K562 (cell line): ENCODE data around the gene C6orf89. TPM values are rescaled to one million over a fixed set of nuclear protein-coding genes. Genes with fewer than 3 reads are reported as not detected.

Experiments used
- BCOR ChIP-seq: fragments of 450-650 bp; IDR thresholded peaks from 2 replicates; pipeline ENCODE4 v1.6.1; 2016
- DEAF1 ChIP-seq: fragments of 450-650 bp; formaldehyde crosslinking; IDR thresholded peaks from 2 replicates; pipeline ENCODE4 v1.4.0; 2020; ENCODE audit warnings: mild to moderate bottlenecking, moderate library complexity
- L3MBTL2 ChIP-seq: fragments of 450-650 bp; IDR thresholded peaks from 2 replicates; pipeline ENCODE4 v1.6.1; 2016; ENCODE audit warnings: mild to moderate bottlenecking, moderate library complexity
- MGA ChIP-seq: fragments of 450-650 bp; IDR thresholded peaks from 2 replicates; pipeline ENCODE4 v1.6.1; 2016; ENCODE audit warnings: mild to moderate bottlenecking, moderate library complexity
- SIN3A ChIP-seq, 2 experiments: fragments of 150-350 bp in 1 of 2; IDR thresholded peaks; 2 replicates each; pipeline ENCODE4 v1.6.1; 2011 to 2016; ENCODE audit warnings: borderline replicate concordance in 2 of 2, low read depth in 2 of 2, low read length in 2 of 2, mild to moderate bottlenecking in 2 of 2, moderate library complexity in 2 of 2; ENCODE audit not compliant: control insufficient read depth in 1 of 2
- TAF9B ChIP-seq: fragments of 450-650 bp; IDR thresholded peaks from 2 replicates; pipeline ENCODE4 v1.6.1; 2018; ENCODE audit warnings: mild to moderate bottlenecking; ENCODE audit not compliant: partially characterized antibody
- ZNF354B ChIP-seq: fragments of 250-450 bp; sonication (Bioruptor Pico); IDR thresholded peaks from 2 replicates; pipeline ENCODE4 v1.4.0; 2020
- ZNF384 ChIP-seq: IDR thresholded peaks from 2 replicates; pipeline ENCODE4 v1.6.1; 2012; ENCODE audit warnings: low read depth, low read length, improper control_type of control experiment
- polyA plus RNA-seq, 8 experiments: library from polyadenylated mRNA; depleted of rRNA in 4 of 8; stranded (reverse) in 5 of 8; unstranded in 3 of 8; fragments of >200 nt; fragmentation: Nextera tagmentation in 2 of 8; fragmentation: Illumina TruSeq in 1 of 8; extraction: Ambion mirVana in 2 of 8; extraction: Trizol in 1 of 8; gene quantifications; 2 replicates each; pipeline versions ENCODE4 v1.2.1 to v1.2.3, GENCODE V29; 2011 to 2014; ENCODE audit warnings: inconsistent platforms in 1 of 8, missing spikeins in 1 of 8
- total RNA-seq, 7 experiments: library from RNA; depleted of rRNA in 6 of 7; stranded (reverse); fragments of >200 nt in 6 of 7; fragmentation: Illumina TruSeq in 2 of 7; extraction: Trizol in 2 of 7; gene quantifications; 2 replicates each; pipeline versions ENCODE4 v1.2.1 to v1.2.3, GENCODE V29; 2011 to 2021; ENCODE audit warnings: low replicate concordance in 1 of 7
- TF ChIP-seq, protein P1 (sequence below): sonication (generic); formaldehyde crosslinking; IDR thresholded peaks from 2 replicates; pipeline ENCODE4 v1.8.0; 2022; ENCODE audit warnings: mild to moderate bottlenecking, missing genetic modification reagents

C6orf89 gene
- total and polyA plus RNA-seq, 9 of the 15 experiments (the other 6 are each of a cell fraction or from before 2014, with no cell fraction given) = 35.2 to 111 (median 58.5) TPM

DNA sequence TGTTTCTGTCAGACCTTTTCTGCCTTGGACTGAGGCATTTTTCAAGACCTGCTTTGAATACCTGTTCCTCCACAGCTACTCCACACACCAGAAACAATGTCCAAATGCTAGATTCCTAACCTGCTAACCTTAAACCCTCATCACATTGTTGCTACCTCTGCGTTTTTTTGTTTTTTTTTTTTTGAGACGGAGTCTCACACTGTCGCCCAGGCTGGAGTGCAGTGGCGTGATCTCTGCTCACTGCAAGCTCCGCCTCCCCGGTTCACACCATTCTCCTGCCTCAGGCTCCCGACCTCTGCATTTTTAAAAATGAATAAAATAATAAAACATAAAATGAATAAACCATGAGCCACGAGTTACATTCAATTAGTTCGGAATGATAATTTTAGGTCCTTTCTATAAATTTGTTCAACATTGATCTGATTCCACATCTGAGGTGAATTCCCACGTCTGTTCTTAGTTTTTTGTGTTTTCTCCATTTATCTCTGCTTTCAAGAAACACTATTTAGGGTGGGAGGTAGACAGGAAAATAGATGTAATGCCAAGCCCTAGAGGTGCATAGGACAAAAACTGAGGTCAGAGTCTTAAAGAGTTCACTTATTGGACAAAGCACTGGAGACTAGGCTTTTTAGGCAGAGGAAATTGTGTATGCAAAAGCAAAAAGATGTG is 1.3 kb downstream of the C6orf89 start (continued):
- TF ChIP-seq L3MBTL2 = peak; percentile 76
- TF ChIP-seq, protein P1, sequence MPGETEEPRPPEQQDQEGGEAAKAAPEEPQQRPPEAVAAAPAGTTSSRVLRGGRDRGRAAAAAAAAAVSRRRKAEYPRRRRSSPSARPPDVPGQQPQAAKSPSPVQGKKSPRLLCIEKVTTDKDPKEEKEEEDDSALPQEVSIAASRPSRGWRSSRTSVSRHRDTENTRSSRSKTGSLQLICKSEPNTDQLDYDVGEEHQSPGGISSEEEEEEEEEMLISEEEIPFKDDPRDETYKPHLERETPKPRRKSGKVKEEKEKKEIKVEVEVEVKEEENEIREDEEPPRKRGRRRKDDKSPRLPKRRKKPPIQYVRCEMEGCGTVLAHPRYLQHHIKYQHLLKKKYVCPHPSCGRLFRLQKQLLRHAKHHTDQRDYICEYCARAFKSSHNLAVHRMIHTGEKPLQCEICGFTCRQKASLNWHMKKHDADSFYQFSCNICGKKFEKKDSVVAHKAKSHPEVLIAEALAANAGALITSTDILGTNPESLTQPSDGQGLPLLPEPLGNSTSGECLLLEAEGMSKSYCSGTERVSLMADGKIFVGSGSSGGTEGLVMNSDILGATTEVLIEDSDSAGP = no peak
- TF ChIP-seq ZNF384 = peak; percentile 87
- peak; percentile 38; the same call in 1 of the 2 replicates for TF ChIP-seq MGA
- TF ChIP-seq TAF9B = no peak
- TF ChIP-seq DEAF1 (CRISPR knock-in tag) = no peak
- no peak; a peak in 1 of 4 replicates for TF ChIP-seq SIN3A (IDR thresholded peaks at IDR 0.05; ENCODE audit: borderline replicate concordance in 2 of 2, control insufficient read depth in 1 of 2, low read depth in 2 of 2, low read length in 2 of 2)
- no peak for TF ChIP-seq ZNF354B
- TF ChIP-seq BCOR = peak; percentile 42; the same call in 1 of the 2 replicates
